Activated T-cell treated with anti-CD3 and anti-CD28 coated beads, Interleukin-2, amount 50 U/mL, for 48 hours (primary cell): ENCODE data around the gene SEC24B.
"Not testable (repeated sequence)": the region's sequence is repeated elsewhere in the genome, so short reads cannot be mapped to it uniquely, and the experiment has no call there.

Source experiments
- DNase-seq, 2 experiments: peaks; one replicate each; pipeline ENCODE4 v3.0.0-alpha.2; 2020

Gene SEC24B

DNA sequence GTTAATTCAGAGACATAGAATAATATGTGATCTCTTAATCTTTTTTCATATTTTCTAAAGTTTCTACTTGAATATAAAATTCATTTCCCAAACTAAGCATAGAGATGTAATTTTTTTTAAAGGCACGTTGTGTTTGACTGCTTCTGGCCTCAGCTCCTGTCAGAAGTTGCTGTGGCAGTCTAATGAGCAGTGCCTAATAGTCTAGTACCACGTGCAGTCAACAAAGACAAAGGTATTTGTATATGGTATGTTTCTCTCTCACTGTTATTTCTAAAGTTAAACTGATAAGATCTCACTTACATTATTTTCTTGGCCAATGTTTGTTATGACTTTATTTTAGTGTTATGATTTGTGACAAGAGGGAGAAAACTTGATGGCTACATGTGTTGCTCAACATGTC is 77.8 kb downstream of the SEC24B start:
- no peak for DNase-seq

DNA sequence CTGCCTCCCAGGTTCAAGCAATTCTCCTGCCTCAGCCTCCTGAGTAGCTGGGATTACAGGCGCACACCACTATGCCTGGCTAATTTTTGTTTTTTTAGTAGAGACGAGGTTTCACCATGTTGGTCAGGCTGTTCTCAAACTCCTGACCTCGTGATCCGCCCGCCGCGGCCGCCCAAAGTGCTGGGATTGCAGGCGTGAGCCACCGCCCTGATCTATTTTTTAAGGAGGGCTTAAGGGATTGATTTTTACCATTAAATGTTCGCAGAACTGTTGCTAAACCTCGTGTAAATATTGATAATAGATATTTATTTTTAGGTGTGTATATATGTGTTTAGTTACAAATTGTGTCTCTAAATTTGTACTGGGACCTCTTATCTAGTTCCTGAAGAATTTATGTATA is 79.8 kb downstream of the SEC24B start:
- DNase-seq: not testable (repeated sequence)

DNA sequence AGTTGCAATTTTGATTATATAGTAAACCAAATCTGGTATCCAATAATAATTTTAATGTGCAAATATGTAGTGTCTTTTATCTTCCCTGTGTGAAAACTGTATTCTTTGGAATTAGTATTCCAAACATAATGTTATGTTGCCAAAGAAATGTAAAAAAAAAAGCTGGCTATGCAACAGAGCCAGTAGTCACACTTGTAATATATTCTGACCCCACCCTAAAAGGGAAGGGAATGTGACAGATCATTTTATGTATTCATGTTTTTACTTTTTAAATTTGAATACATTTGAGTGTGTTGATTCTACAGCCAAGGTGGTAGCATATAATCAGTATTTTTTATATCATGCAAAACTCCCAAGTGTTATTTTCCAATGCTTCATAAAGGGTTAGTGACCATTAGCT is 98.6 kb downstream of the SEC24B start:
- DNase-seq: no peak

DNA sequence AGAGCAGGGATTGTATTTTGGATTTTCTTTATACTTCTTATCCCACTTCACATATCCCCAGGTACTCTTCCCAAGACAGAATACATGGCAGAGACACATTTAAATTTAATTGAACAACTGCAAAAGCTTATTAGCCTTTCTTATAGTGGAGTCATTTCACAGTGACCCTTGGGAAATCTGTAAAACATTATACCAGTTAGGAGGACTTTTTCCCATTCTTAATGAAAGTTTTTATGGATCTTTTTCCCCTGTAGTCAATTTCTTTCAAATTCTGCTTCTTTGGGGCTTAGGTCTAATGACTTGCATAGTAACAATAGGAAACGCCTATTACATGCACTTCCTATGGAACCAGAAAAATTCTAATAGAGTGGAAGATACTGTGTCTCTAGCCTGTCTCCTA is 111.8 kb downstream of the SEC24B start:
- no peak for DNase-seq

DNA sequence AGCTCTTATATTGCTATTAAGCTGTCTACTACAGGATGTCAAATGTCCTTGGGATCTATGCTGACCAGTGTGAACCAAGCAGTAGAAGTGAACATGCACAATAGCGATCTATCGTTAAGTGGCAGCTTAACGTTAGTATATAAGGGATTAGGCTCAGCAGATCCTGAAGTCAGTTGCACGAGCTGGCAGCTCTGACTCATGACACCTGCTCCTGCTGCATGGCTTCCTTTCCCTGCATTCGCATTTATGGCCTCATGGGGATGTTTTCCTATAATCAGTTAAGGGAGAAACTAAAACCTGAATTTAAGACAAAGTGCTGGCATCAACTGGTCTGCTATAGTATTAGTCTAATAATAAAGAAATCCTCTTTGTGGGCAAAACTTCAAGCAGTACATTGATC is 113.8 kb downstream of the SEC24B start:
- no peak for DNase-seq

DNA sequence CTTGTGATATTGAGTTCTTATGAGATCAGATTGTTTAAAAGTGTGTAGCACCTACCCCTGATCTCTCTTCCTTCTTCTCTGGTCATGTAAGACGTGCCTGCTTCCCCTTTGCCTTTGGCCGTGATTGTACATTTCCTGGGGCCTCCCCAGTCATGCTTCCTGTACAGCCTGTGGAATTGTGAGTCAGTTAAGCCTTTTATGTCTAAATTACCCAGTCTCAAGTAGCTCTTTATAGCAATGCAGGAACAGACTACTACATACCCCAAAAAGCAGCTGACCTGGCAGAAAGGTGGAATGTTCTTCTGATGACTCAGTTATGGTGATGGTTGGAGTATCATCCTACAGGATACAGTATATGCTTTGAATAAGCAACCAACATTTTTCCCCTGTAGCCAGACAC is 115.0 kb downstream of the SEC24B start:
- DNase-seq: peak; percentile 33 to 41

DNA sequence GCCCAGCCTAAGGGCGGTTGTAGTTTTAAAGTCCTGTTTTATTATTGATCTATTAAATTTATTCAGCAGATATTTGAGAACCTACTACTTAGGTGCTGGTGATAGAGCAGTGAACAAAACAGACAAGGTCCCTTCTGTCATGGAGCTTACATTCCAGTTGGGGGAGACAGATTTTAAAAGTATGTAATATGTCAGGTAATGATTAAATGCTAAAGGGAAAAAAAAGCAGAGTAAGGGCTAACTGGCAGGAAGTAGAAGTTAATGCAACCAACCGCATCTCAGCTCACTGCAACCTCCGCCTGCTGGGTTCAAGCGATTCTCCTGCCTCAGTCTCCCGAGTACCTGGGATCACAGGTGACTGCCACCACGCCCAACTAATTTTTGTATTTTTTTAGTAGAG is 118.6 kb downstream of the SEC24B start:
- DNase-seq: no peak

DNA sequence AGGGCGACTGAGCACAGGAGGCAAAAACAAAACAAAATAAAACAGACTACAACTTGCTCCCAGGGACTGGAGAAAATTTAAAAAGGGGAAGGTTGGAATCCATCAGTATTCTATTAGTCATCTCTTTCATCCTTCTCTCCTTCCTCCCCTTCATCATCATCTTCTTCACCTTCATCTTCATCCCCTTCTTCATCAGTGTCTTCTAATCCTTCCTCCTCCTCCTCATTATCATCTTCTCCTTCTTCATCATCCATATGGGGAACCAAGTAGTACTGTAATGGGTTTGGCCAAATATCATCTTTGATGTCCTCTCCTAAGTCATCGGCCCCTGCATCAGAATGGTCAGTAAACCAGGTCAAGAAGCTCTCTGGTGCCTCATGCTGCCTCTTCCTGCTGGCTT is 119.5 kb downstream of the SEC24B start:
- no peak for DNase-seq

DNA sequence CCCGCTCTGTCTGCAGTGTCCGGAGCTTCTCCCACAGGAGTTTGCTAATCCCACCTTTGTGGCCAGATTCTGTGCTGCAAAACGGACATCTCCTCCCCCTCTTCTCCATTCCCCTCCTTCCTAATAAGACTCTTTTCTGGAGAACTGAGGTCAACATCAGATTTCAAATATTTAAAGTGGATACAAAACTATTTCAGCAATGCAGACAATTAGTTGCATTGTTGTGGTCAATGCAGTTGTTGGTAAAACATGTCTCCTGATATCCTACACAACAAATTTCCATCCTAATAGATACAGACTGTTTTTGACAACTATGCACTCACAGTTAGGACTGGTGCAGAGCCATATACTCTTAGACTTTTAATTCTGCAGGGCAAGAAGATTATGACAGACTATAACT is 121.4 kb downstream of the SEC24B start:
- DNase-seq: no peak

DNA sequence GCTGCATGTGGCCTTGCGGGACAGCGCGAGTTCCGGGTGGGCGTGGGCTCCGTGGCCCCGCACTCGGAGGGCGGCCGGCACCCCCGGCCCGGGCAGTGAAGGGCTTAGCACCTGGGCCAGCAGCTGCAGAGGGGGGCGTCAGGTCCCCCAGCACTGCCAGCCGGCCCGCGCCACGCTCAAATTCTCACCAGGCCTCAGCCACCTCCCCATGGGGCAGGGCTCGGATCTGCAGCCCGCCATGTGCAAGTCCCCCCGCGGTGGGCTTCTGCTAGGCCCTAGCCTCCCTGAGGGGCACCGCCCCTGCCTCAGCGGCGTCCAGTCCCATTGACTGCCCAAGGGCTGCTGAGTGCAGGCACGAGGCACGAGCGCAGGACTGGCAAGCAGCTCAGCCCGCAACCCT is 123.8 kb downstream of the SEC24B start:
- DNase-seq: no peak

DNA sequence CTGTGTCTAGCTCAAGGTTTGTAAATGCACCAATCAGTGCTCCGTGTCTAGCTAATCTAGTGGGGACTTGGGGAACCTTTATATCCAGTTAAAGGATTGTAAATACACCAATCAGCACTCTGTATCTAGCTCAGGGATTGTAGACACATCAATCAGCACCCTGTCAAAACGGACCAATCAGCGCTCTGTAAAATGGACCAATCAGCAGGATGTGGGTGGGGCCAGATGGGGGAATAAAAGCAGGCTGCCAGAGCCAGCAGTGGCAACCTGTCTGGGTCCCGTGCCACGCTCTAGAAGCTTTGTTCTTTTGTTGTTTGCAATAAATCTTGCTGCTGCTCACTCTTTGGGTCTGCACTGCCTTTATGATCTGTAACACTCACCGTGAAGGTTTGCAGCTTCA is 124.5 kb downstream of the SEC24B start:
- peak; percentile 33 to 46 for DNase-seq

DNA sequence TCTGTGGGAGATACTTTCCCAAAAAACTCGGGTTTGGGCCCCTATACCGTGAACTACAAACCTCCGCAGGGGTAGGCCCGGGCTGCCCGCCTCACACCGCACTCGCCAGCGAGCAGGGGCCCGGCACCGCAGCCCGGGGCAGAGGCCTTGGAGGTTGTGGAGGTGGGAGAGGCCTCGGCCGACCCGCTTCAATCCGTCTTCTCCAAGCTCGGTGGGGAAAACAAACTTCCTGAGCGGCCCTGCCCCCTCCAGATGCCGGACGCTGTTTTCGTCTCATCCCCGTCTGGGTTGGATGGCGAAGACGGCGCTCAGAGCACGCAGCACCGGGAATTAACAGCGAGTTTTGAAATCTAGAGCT is 126.0 kb downstream of the SEC24B start:
- DNase-seq: peak; percentile 73 to 75

DNA sequence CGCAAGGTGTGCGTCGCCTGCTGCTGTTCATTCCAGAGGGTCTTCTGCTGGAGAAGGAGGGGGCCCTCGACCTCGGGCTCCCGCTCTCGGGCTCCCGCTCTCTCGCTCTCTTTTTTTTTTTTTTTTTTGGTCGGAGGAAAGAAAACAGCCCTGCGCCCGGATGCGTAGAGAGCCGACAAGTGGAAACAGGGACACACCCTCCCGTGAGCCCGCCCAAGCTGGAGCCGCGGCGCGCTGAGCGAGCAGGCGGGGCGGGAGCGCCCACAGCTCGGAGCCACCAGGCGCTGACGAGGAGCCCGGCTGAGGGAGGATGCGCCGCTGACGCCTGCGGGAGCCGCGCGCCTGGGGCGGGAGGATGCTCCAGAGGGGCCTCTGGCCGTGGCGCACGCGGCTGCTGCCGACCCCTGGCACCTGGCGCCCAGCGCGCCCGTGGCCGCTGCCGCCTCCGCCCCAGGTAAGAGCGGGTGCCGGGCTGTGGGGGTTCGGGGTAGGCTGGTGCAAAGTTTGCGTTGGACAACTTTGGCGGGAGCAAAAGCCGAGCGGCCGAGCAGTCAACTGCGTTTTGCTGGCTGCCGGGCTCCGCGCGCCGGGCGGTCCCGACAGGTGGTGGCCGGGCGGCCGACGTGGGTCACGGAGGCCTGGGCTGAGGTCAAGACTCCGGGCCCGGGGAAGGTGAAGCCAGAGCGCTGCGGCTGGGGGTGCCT is 126.5 kb downstream of the SEC24B start, which contains the start of gene MCUB:
TSS of gene MCUB (plus strand) at position 264 of the 704 bp plus-strand sequence. CDS start at position 356, 92 bp downstream.
- peak; percentile 91 to 94 for DNase-seq

DNA sequence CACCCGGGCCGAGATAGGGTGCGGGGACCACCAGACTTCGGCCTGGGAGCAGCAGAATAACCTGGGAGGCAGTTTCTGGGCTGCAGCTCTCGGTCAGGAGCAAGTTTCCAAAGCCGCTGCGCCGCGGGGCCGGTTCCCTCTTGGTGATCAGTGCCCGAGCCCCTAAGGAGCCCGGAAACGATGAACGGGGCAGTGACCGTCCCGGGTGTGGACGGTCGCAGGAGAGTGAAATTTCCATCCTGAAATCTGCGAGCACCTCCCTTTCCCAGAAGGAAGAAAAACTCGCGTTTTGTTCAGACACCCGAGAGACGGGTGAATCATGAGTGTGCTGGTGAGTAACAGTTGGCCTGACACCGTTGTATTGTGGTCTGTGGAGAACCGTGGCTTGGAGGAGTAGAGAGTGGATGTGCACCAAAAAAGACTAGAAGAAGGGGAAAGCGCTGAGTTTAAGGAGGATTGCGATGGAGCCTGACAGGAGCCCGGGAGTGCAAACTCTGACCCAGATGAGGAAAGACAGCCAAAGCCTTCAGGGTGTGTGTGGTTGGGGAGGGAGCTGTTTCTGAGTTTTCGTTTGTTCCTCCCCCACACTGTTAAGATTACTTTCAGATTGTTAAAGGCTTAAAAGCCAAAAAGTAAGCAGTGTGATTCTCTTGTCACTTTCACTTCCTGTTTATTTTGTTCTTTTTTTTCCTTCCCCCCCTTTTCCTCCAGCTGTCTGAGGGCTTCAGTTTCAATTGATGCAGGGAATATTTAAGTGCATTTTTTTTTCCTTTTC is 127.3 kb downstream of the SEC24B start:
- DNase-seq: peak; percentile 75 to 80

DNA sequence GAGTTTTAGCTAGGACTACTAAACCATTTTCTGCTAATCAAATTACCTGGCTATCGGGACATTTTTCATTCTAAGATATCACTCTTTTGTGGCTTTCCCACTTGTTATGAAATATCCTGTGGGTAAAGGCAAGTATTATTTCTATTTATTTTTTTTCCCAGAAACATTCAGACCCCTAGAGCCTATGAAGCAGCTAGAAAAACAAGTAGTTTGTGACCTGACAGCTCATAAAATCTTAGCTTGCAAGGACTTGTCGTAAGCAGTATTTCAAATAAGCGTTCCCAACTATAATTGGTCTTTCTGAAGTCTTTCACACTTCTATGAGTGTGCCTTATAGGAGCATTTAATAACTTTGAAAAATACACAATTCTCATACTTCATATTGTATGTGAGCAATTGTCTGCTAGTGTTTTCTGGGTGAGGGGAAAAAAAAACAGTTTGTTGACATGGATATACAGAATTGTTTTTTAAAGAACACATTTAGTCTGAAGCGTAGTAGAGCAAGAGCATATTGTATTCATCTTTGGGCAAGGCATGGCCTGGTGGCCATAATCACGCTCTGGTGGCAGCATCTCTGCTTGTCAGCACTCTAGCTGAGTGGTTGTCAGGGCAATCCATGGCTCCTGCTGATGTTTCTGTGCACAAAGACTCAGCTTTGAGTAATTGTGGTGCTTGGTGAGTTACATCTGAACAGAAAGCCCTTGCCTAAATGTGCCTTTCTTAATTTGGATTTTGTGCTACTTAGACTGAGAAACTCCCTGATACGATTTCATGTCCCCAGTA is 129.0 kb downstream of the SEC24B start:
- peak in 1 of 2 experiments; percentile 40 for DNase-seq

DNA sequence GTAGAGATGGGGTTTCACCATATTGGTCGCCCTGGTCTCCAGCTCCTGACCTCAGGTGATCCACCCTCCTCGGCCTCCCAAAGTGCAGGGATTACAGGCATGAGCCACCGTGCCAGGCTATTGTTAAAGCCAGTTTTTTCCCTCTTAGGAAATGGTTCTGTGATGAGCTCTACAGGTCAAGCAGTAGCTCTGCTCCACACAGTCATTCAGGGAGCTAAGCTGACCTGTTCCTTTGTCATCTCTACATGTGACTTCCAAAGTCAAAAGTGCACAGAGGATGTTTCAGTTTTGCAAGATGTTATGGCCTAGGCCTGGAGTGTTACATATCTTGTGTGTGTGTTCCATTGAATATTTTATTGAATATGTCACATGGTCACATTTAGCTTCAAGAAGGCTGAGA is 137.9 kb downstream of the SEC24B start:
- DNase-seq: no peak

DNA sequence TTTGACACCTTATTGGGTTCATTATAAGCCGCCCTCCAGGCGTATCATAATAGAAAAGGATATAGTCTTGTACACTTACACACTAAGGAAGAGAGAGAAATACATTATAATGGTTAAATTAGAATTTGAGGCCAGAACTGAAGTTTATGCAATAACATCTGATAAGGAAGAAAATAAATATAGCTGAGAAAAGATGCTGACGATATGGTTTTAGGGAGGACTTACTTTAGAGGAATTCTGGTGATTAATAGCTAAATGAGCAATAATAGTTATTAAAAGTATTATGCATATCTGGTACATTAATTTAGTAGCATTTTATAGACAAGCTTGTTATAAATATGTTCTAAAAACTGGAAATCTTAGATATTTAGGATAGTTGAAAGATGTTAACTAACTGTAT is 138.5 kb downstream of the SEC24B start:
- DNase-seq: no peak

DNA sequence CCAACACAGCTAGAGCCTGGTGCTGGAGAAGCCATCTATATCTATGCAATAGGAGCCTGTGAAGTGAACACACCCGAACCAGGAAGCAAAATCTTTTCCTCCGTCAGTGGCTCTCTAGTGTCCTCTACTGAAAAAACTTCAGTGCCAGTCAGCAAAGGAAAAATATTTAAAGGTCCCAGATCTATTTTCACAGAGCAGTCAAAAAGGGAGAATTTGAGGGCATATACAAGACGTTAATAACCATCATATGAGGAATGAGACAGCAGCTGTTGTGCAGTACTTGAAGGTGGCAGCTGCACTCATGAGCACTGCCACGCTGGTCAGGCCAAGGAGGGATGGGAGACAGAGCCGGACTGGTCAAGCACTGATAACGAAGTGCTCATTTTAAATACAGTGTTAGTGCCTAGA is 140.8 kb downstream of the SEC24B start:
- DNase-seq: no peak

DNA sequence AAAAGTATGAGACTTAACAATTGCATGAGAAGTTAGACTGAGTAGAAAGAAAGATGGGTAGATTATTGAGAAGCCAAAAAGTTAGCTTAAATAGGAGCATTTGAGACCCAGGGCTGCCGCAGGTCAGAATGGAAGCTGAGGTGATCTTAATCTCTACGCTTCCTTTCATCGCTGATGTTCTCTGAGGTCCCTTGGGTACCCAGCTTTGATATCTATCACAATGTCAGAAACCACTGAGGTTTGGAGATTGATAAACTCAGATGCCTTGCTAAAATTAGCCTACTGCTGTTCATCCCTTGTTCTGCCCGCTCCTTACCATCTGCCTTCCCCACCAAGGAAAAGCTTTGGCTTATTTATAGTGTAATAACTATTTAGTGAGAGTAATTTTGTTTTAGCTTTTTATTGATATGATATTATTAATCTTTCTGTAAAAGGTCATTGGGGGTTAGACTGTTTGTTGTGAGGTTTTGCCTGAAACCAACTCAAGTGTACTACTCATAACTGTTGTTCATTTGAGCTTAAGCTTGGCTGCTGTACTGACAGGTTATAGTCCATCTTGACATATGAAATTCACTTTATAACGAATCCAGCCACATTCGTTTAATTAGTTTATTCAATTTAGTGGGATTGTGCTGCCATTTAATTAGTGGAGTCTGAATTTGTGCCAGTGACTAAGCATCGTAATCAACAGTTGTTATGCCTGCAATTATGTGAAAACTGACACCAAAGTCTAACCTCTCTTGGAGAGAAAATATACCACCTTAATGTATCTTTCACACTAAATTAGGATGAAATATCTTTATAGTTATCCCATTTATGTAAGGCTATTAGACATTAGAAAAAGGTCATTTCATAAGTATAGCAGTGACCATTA is 141.6 kb downstream of the SEC24B start:
- DNase-seq: no peak

DNA sequence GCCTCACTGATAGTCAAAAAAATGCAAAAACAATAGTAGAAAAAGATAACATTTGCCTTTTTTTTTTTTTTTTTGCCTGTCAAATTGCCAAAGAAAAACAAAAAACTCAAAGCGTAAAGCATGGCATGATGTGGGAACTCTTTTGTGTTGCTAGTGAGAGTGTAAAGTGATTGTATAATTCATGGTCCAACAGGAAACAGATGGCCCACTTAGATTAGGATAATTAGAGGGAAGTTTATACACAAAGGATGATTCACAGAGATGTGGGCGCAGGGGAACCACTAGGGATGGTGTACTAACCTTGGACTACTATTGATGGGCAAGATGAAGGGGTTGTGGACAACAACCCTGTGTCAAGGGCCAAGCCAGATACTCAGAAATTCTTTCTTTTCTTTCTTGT is 142.8 kb downstream of the SEC24B start:
- DNase-seq: no peak

DNA sequence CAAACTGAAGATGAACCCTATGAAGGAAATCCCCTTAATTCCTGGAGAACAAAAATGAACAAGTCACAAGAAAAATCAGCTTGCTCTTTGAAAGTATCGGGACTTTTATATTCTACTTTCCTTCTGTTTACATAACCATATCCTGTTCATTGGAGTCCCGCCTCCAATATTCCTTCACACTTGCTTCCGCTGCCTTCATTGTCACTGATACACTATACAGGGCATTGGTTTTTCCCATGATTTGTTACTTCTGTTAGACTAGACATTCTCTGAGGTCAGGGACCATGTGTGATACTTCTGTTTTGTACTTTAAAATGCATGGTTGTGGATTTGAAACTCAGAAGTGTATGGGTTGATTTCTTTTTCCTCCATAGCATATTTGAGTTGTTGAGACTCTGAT is 145.2 kb downstream of the SEC24B start:
- DNase-seq: no peak

DNA sequence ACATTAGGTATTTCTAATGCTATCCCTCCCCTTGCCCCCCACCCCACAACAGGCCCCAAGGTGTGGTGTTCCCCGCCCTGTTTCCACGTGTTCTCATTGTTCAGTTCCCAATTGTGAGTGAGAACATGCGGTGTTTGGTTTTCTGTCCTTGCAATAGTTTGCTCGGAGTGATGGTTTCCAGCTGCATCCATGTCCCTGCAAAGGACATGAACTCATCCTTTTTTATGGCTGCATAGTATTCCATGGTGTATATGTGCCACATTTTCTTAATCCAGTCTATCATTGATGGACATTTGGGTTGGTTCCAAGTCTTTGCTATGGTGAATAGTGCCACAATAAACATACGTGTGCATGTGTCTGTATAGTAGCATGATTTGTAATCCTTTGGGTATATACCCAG is 146.4 kb downstream of the SEC24B start:
- not testable (repeated sequence) for DNase-seq

DNA sequence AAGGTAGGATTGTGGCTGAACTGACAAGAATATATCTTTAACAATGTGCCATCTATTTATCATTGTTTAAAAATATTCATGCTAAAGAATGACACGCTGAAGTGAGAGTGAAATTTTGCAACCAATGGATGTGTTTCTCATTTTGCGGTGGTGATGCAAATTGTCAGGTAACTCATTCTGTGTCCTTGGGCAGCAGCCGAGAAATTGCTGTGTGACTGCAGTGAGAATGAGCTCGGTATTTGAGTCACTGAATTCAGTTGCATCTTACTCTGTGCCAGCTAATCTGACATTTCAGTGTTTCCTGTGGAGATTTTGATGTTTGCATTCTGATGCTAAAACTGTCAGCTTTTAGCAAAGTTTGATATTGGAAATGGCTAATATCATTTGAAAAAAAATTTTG is 154.6 kb downstream of the SEC24B start:
- DNase-seq: peak; percentile 68 to 75
